HG03432 (cell line): Measurements from ENCODE around the gene MYO3A.
"Not testable (repeated sequence)": the region's sequence is repeated elsewhere in the genome, so short reads cannot be mapped to it uniquely, and the experiment has no call there.

Source experiments
- ATAC-seq: cut with Tn5 transposase; IDR thresholded peaks from one replicate; pipeline ENCODE4 v1.9.1; 2021; ENCODE audit warnings: mild to moderate bottlenecking, moderate library complexity; ENCODE audit not compliant: unreplicated experiment

MYO3A gene

GRCh38 chr10:26085549-26085948 lies 151.5 kb downstream of the MYO3A start:
- ATAC-seq: no peak

GRCh38 chr10:26087666-26088065 lies 153.6 kb downstream of the MYO3A start:
- ATAC-seq: no peak

- no peak for ATAC-seq
These were observed 156.0 kb downstream of the MYO3A start for GRCh38 chr10:26090026-26090425.

- no peak for ATAC-seq
These were observed 156.7 kb downstream of the MYO3A start for GRCh38 chr10:26090762-26091161.

- ATAC-seq: no peak
These were observed 159.2 kb downstream of the MYO3A start for GRCh38 chr10:26093229-26093628.

- no peak for ATAC-seq
These were observed 161.8 kb downstream of the MYO3A start for GRCh38 chr10:26095781-26096180.

- ATAC-seq: not testable (repeated sequence)
These were observed 163.5 kb downstream of the MYO3A start for GRCh38 chr10:26097549-26097948.

- ATAC-seq: no peak
These were observed 178.5 kb downstream of the MYO3A start for GRCh38 chr10:26112532-26112931.

GRCh38 chr10:26138613-26139012 lies 204.6 kb downstream of the MYO3A start:
- no peak for ATAC-seq

GRCh38 chr10:26156019-26156418 lies 222.0 kb downstream of the MYO3A start:
- no peak for ATAC-seq

GRCh38 chr10:26157734-26158133 lies 223.7 kb downstream of the MYO3A start:
- no peak for ATAC-seq

- ATAC-seq: no peak
These were observed 235.4 kb downstream of the MYO3A start for GRCh38 chr10:26169466-26169865.

GRCh38 chr10:26172131-26172530 lies 238.1 kb downstream of the MYO3A start:
- ATAC-seq: no peak

GRCh38 chr10:26173837-26174236 lies 239.8 kb downstream of the MYO3A start:
- ATAC-seq: no peak

GRCh38 chr10:26177341-26177740 lies 243.3 kb downstream of the MYO3A start:
- ATAC-seq: no peak

GRCh38 chr10:26194275-26194674 lies 260.2 kb downstream of the MYO3A start:
- no peak for ATAC-seq

GRCh38 chr10:26197248-26197647 lies 263.2 kb downstream of the MYO3A start:
- no peak for ATAC-seq

GRCh38 chr10:26198119-26198518 lies 264.1 kb downstream of the MYO3A start:
- no peak for ATAC-seq

GRCh38 chr10:26199841-26200240 lies 265.8 kb downstream of the MYO3A start:
- no peak for ATAC-seq

GRCh38 chr10:26205223-26205622 lies 271.2 kb downstream of the MYO3A start:
- ATAC-seq: no peak

GRCh38 chr10:26211781-26212444 lies 277.9 kb downstream of the MYO3A start:
- no peak for ATAC-seq

- no peak for ATAC-seq
These were observed 278.5 kb downstream of the MYO3A start for GRCh38 chr10:26212511-26212910.

GRCh38 chr10:26213157-26213800 lies 279.2 kb downstream of the MYO3A start:
- ATAC-seq: no peak
